HL-60 (cell line): ENCODE measurements around the gene MARCO.

Experiments used
- DNase-seq, 2 experiments: peaks; one replicate each; pipeline ENCODE4 v3.0.0-alpha.2; 2010 to 2020; ENCODE audit warnings: low read depth in 1 of 2, low spot score in 1 of 2
- H3K27ac ChIP-seq: fragments of 250-450 bp; sonication (Bioruptor Pico); replicated peaks from 2 replicates; pipeline ENCODE4 v1.5.1; 2020; ENCODE audit warnings: mild to moderate bottlenecking, moderate library complexity
- H3K27me3 ChIP-seq: fragments of 250-450 bp; sonication (Bioruptor Pico); 2 replicates; pipeline ENCODE4 v1.5.1; 2021; ENCODE audit warnings: mild to moderate bottlenecking, moderate library complexity; ENCODE audit not compliant: insufficient read depth, poor library complexity, severe bottlenecking
- H3K4me3 ChIP-seq: replicated peaks from 2 replicates; pipeline ENCODE4 v1.5.1; 2011; ENCODE audit warnings: mild to moderate bottlenecking, control low read depth, low read length; ENCODE audit not compliant: insufficient read depth
- GABPA ChIP-seq: IDR thresholded peaks from 2 replicates; pipeline ENCODE4 v1.6.1; 2012; ENCODE audit warnings: low read depth
- POLR2AphosphoS5 ChIP-seq: IDR thresholded peaks from 2 replicates; pipeline ENCODE4 v1.6.1; 2012; ENCODE audit warnings: low read depth
- SPI1 ChIP-seq: IDR thresholded peaks from 2 replicates; pipeline ENCODE4 v1.6.1; 2012; ENCODE audit warnings: low read depth, mild to moderate bottlenecking, borderline replicate concordance
- TF ChIP-seq, protein P1 (sequence below): IDR thresholded peaks from 2 replicates; pipeline ENCODE4 v1.6.1; 2012; ENCODE audit warnings: low read depth; ENCODE audit not compliant: insufficient replicate concordance
- TF ChIP-seq, protein P2 (sequence below): IDR thresholded peaks from one replicate; pipeline ENCODE4 v1.5.1; 2011; ENCODE audit warnings: low read length, control low read depth, inconsistent platforms; ENCODE audit not compliant: insufficient read depth

The MARCO gene

DNA sequence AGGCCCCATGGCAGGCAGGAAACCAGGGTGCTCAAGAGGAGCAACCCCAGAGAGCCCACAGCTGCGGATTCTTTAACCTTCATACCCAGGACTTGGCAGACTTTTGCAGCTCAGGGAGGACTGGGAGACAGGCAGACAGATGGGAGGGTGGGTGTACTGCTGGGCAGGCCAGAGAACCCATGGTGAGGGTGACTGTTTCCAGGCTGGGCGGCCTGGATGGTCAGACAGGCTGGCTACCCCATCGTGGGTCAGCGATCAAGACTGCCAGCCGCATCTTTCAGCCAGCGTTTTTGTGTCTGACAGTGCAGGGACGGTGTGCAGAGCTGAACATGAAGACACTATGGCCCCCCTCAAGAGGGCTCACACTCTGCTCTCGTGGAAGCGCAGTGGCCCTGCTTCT, 82.2 kb downstream of the MARCO start:
- no peak for DNase-seq

DNA sequence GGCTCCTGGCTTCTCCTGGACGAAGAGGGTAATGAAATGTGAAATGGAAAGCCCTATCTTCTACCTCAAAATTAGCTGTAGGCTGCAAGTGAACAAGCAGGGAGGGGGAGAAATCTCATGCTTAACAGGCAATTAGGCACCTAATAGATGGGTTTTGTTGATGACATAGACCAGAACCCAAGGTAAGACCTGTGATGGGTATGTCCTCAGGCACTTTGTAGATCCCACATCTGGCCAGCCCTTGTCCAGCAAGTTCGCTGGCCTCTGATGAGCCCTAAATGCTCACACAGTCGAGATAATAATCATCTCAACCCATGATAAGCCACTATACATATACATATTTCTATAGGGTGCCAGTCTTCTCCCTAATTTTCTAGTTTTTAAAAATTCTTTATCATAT, 82.6 kb downstream of the MARCO start:
- no peak overlapping the region for H3K27ac ChIP-seq
- no peak overlapping the region for H3K4me3 ChIP-seq
- H3K27me3 ChIP-seq, result no peaks in the 10 kb centered on the region
- no peak for DNase-seq
- TF ChIP-seq, protein P1, sequence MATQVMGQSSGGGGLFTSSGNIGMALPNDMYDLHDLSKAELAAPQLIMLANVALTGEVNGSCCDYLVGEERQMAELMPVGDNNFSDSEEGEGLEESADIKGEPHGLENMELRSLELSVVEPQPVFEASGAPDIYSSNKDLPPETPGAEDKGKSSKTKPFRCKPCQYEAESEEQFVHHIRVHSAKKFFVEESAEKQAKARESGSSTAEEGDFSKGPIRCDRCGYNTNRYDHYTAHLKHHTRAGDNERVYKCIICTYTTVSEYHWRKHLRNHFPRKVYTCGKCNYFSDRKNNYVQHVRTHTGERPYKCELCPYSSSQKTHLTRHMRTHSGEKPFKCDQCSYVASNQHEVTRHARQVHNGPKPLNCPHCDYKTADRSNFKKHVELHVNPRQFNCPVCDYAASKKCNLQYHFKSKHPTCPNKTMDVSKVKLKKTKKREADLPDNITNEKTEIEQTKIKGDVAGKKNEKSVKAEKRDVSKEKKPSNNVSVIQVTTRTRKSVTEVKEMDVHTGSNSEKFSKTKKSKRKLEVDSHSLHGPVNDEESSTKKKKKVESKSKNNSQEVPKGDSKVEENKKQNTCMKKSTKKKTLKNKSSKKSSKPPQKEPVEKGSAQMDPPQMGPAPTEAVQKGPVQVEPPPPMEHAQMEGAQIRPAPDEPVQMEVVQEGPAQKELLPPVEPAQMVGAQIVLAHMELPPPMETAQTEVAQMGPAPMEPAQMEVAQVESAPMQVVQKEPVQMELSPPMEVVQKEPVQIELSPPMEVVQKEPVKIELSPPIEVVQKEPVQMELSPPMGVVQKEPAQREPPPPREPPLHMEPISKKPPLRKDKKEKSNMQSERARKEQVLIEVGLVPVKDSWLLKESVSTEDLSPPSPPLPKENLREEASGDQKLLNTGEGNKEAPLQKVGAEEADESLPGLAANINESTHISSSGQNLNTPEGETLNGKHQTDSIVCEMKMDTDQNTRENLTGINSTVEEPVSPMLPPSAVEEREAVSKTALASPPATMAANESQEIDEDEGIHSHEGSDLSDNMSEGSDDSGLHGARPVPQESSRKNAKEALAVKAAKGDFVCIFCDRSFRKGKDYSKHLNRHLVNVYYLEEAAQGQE, result no peak
- TF ChIP-seq POLR2AphosphoS5 (no peak), GABPA (no peak), SPI1 (no peak)
- TF ChIP-seq, protein P2, sequence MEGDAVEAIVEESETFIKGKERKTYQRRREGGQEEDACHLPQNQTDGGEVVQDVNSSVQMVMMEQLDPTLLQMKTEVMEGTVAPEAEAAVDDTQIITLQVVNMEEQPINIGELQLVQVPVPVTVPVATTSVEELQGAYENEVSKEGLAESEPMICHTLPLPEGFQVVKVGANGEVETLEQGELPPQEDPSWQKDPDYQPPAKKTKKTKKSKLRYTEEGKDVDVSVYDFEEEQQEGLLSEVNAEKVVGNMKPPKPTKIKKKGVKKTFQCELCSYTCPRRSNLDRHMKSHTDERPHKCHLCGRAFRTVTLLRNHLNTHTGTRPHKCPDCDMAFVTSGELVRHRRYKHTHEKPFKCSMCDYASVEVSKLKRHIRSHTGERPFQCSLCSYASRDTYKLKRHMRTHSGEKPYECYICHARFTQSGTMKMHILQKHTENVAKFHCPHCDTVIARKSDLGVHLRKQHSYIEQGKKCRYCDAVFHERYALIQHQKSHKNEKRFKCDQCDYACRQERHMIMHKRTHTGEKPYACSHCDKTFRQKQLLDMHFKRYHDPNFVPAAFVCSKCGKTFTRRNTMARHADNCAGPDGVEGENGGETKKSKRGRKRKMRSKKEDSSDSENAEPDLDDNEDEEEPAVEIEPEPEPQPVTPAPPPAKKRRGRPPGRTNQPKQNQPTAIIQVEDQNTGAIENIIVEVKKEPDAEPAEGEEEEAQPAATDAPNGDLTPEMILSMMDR, result no peak

More for the DNA sequence above, 82.2 kb downstream of the MARCO start:
- H3K27me3 ChIP-seq, result no peaks in the 10 kb centered on the region
- H3K27ac ChIP-seq, result no peak overlapping the region
- TF ChIP-seq, protein P1, result no peak
- no peak for TF ChIP-seq SPI1
- TF ChIP-seq, protein P2, result no peak
- TF ChIP-seq GABPA, result no peak
- no peak for TF ChIP-seq POLR2AphosphoS5
- no peak overlapping the region for H3K4me3 ChIP-seq

DNA sequence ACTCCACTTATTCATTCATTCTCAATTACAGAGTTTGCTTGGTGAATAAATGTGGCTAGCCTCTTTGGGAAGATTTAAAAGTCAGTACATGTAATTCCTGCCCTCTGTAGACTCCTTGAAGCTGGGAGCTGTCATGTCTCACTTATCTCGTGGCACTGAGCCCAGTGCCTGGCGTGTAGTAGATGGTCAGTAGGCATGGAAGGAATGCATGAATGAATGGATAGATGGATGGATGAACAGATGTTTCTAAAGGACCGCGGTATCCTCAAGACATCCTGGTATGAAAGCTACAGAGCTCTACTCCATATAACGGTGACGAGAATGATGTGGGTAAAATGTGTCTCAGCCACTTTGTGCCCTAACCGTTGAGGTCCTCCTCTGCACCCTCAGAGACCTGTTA, 83.0 kb downstream of the MARCO start:
- H3K27ac ChIP-seq, result no peak overlapping the region
- DNase-seq, result no peak
- H3K27me3 ChIP-seq, result no peaks in the 10 kb centered on the region
- H3K4me3 ChIP-seq, result no peak overlapping the region
- TF ChIP-seq, protein P2, result no peak
- TF ChIP-seq POLR2AphosphoS5 (no peak), GABPA (no peak)

DNA sequence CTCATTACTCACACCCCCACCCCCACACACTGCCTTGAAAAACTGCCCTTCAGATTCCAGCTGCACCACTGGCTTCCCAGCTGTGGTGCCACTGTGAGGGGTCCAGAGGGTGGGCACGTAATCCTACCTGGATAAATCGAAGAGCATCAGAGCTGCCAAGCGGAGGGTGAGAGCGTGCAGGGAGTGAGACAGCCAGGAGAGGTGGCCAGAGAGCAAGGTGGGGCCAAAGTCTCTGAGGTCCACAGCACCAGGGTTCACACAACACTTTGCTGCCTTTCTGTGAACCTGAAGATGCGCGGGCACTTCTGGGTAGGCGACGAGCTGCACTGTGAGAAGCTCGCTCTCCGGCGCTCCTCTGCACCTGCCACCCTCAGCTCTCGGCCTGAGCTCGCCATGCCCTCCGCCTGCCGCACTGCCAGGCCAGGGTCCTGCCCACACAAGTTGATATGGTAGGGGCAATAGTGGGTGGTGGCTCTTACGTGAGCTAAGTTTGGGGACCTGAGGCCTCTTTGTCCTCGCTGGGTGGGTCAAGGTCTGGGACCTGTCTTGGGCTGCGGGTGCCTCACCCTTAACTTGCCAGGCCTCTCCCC, 83.9 kb downstream of the MARCO start:
- Histone ChIP-seq H3K27me3 (peaks cover 2% of the 10 kb centered on the region), H3K4me3 (no peak overlapping the region), H3K27ac (no peak overlapping the region)
- TF ChIP-seq POLR2AphosphoS5, result no peak
- TF ChIP-seq, protein P2, result no peak
- TF ChIP-seq SPI1, result no peak
- TF ChIP-seq, protein P1, result no peak
- TF ChIP-seq GABPA, result no peak
- DNase-seq, result no peak
